Measurements from ENCODE around the gene BZW2. TPM values are rescaled to one million over a fixed set of nuclear protein-coding genes. Genes with fewer than 3 reads are reported as not detected.
A peak's percentile ranks its signal among the peaks of the same experiment; 100 is the strongest.

Gene BZW2
- total RNA-seq, 1 donor from 2014 or later: 61.4 TPM

DNA sequence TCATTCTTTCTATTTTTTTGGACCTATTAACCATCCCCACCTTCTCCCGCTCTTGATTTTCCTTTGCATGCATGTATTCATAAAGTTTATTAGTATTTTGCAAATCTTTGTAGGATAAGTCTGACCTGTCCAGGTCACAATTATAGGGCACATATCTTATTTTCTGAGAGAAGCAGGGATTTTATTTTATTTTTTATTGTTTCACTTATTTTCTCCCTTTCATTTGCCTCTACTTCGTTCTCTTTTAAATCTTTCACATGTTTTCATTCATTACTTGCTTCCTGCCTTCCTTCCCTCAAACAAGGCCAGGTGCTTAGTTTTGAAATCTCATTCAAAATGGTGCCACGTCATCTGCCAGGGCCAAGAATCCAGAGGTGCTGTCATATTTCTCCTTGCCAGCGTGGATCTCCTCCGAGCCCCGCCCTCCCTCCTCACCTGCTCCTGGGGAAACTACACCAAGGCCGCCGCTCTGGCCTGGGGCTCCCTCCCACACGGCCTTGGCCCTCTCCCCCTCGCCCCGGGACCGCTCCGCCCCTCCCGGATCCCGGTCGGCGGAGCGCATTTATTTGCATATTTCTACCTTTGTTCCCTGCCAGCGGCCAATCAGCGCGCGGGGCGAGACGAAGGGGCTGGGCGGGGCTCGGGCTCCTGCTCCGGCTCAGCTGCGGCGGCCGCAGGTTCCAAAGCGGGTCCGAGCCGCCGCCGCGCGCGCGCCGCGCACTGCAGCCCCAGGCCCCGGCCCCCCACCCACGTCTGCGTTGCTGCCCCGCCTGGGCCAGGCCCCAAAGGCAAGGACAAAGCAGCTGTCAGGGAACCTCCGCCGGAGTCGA lies 107.3 kb downstream of the BZW2 start, which contains the start of gene TSPAN13:
Gene TSPAN13, plus strand, starts transcription at position 654 of the 830 bp plus-strand sequence. CDS start 213 bp downstream, outside the sequence.
- Histone ChIP-seq H3K4me1 (no peaks in the 10 kb centered on the region), H3K36me3 (no peaks in the 10 kb centered on the region), H3K9me3 (no peaks in the 10 kb centered on the region), H3K27ac (peak within 1 kb of the TSS; percentile 51), H3K27me3 (no peaks in the 10 kb centered on the region), H3K4me3 (peak within 1 kb of the TSS; percentile 65 to 79)
- no peak for DNase-seq (ENCODE audit: extremely low spot score in 2 of 2)
- intact Hi-C loops (cut with DNase I): no loop called here
- TF ChIP-seq, protein P1, sequence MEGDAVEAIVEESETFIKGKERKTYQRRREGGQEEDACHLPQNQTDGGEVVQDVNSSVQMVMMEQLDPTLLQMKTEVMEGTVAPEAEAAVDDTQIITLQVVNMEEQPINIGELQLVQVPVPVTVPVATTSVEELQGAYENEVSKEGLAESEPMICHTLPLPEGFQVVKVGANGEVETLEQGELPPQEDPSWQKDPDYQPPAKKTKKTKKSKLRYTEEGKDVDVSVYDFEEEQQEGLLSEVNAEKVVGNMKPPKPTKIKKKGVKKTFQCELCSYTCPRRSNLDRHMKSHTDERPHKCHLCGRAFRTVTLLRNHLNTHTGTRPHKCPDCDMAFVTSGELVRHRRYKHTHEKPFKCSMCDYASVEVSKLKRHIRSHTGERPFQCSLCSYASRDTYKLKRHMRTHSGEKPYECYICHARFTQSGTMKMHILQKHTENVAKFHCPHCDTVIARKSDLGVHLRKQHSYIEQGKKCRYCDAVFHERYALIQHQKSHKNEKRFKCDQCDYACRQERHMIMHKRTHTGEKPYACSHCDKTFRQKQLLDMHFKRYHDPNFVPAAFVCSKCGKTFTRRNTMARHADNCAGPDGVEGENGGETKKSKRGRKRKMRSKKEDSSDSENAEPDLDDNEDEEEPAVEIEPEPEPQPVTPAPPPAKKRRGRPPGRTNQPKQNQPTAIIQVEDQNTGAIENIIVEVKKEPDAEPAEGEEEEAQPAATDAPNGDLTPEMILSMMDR (IDR thresholded peaks at IDR 0.05): no peak
- TF ChIP-seq POLR2A (IDR thresholded peaks at IDR 0.05) (peak in 1 of 2 donors; percentile 29), POLR2AphosphoS5 (IDR thresholded peaks at IDR 0.05; ENCODE audit: insufficient read depth in 1 of 2, low read depth in 1 of 2) (peak; percentile 23 to 29)

DNA sequence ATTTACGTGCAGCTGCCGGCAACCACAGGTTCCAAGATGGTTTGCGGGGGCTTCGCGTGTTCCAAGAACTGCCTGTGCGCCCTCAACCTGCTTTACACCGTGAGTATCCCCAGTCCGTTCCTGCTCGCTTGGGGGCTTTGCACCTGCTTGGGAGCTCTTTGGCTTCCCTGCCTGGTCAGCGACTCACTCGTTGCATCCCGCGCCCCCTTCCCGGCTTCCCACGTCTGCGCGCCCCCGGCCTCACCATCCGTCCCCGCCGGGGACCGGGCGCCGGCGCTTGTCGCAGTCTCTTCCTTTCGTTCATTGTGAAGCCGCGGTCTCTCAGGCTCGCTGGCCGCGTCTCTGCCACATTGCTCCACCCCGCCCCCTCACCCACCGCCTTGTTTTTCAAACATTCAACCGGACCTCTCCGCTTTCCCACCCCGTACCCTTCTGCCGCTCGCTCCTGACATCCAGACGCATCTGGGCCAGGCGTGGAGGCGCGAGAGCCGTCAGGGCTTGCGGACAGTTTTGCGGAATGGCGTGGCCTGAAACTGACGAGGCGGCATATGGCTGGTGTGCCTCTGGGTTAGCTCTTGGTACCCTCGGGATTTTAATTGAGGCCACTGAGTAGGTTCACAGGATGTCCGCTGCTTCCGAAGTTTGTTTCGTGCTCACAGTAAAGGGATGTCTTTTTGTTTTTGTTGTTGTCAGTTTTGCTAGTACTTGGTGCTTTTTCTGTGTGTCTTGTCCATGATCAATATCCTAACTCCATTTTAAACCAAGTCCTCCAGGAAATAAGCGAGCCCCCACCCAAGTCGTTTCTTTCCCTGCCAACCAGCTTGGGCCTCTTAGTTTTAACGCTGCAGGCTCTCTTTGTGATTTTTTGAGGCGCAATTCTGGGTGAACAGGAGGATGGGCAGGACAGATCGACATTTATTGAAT lies 108.2 kb downstream of the BZW2 start:
- Histone ChIP-seq H3K4me1 (no peaks in the 10 kb centered on the region), H3K9me3 (no peaks in the 10 kb centered on the region), H3K4me3 (peak overlapping the region; percentile 65 to 79), H3K36me3 (no peaks in the 10 kb centered on the region), H3K27ac (peak overlapping the region; percentile 51), H3K27me3 (no peaks in the 10 kb centered on the region)
- TF ChIP-seq, protein P1 (IDR thresholded peaks at IDR 0.05): no peak
- TF ChIP-seq POLR2A (IDR thresholded peaks at IDR 0.05) (no peak), POLR2AphosphoS5 (IDR thresholded peaks at IDR 0.05; ENCODE audit: insufficient read depth in 1 of 2, low read depth in 1 of 2) (no peak)
- intact Hi-C loops (cut with DNase I): no loop called here
- DNase-seq (ENCODE audit: extremely low spot score in 2 of 2): no peak

DNA sequence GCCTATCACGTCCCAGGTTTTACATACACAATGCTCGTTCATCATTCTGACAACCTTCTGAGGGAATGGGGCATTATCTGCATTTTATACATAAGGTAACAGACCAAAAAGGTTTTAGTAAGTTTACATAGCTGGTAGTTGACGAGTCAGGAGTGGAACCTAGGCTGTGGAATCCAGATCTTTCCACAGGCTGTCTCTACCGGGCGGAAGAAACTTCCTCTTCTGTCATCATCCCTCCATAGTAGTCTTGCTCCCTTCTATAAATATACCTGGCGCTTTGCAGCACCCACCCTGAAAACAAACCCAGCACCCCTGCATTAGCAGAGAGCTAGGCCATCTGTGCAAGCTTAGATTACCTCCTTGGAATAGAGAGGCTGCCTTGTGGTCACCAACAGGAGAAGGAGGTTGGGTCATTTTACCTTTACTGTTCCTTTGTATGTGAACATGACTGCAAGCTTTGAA lies 108.9 kb downstream of the BZW2 start:
- Histone ChIP-seq H3K36me3 (no peaks in the 10 kb centered on the region), H3K4me3 (peak overlapping the region; percentile 65 to 79), H3K9me3 (no peaks in the 10 kb centered on the region), H3K27me3 (no peaks in the 10 kb centered on the region), H3K27ac (peak overlapping the region; percentile 51), H3K4me1 (no peaks in the 10 kb centered on the region)
- TF ChIP-seq POLR2AphosphoS5 (IDR thresholded peaks at IDR 0.05; ENCODE audit: insufficient read depth in 1 of 2, low read depth in 1 of 2) (no peak), POLR2A (IDR thresholded peaks at IDR 0.05) (no peak)
- TF ChIP-seq, protein P1 (IDR thresholded peaks at IDR 0.05): no peak
- intact Hi-C loops (cut with DNase I): no loop called here
- no peak for DNase-seq (ENCODE audit: extremely low spot score in 2 of 2)

DNA sequence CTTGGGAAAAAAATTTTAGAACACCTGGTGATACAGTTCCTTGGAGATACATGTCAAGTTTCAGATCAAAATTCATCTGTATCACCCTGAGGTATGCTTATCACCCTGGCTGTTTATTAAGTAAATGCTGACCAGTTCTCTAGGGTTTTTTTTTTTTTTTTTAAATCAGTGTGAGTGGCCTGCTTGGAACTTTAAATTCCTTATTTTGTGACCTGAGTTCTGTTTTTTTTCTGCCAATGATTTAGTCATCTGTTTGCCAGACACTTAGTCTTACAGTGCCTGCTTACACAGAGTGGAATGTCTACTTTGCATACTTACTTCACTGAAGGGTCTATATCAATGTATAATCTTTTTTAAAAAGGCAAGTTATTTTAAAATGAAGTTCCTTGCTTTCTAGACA lies 109.4 kb downstream of the BZW2 start:
- Histone ChIP-seq H3K27ac (peak overlapping the region; percentile 51), H3K27me3 (no peaks in the 10 kb centered on the region), H3K4me1 (no peaks in the 10 kb centered on the region), H3K36me3 (no peaks in the 10 kb centered on the region), H3K9me3 (no peaks in the 10 kb centered on the region), H3K4me3 (peak overlapping the region in 1 of 2 donors; percentile 65)
- intact Hi-C loops (cut with DNase I): no loop called here
- TF ChIP-seq POLR2A (IDR thresholded peaks at IDR 0.05) (no peak), POLR2AphosphoS5 (IDR thresholded peaks at IDR 0.05; ENCODE audit: insufficient read depth in 1 of 2, low read depth in 1 of 2) (no peak)
- TF ChIP-seq, protein P1 (IDR thresholded peaks at IDR 0.05): no peak
- DNase-seq (ENCODE audit: extremely low spot score in 2 of 2): no peak

Other genes with a start within 250 kb of the BZW2 start
- gene CRPPA, start 224.6 kb upstream of the BZW2 start, total RNA-seq: 1.2 TPM
- gene SOSTDC1, start 180.4 kb upstream of the BZW2 start, total RNA-seq: 5.9 TPM
- not detected for gene LRRC72, start 119.4 kb upstream of the BZW2 start, total RNA-seq
- 13.8 TPM for gene ANKMY2, start 427 bp upstream of the BZW2 start, total RNA-seq
- gene TSPAN13, start 107.6 kb downstream of the BZW2 start, total RNA-seq: 13.8 TPM
- not detected for gene AGR2, start 158.8 kb downstream of the BZW2 start, total RNA-seq
- gene AGR3, start 235.8 kb downstream of the BZW2 start, total RNA-seq: not detected

All from vagina (tissue), 2 donors.